Pancreas (tissue), 10 donors: ENCODE measurements around the gene GPT2. TPM values are rescaled to one million over a fixed set of nuclear protein-coding genes. Genes with fewer than 3 reads are reported as not detected.
A peak's percentile ranks its signal among the peaks of the same experiment; 100 is the strongest.

Experiments used
- ATAC-seq, 4 donors: fragments of 200-7000 bp; cut with Tn5 transposase; one replicate each; pipeline versions ENCODE4 v1.8.0 to v1.9.1; 2020; ENCODE audit warnings: mild to moderate bottlenecking in 4 of 4, moderate library complexity in 4 of 4
- DNase-seq, 6 donors: peaks; one replicate each; pipeline ENCODE4 v3.0.0-alpha.2; 2020
- FAIRE-seq: peaks from 2 replicates; lab custom pipeline; 2012; peaks lifted over from hg19 to GRCh38; lab: Jason Lieb, UNC
- H3K27ac ChIP-seq, 4 donors: fragments of 200-600 bp; sonication (generic); 1 replicate in 3 of 4; 2 replicates in 1 of 4; pipeline versions ENCODE4 v1.5.0 to v1.8.0; 2020
- H3K27me3 ChIP-seq, 4 donors: fragments of 200-600 bp; one replicate each; pipeline ENCODE4 v1.8.0; 2021
- H3K36me3 ChIP-seq, 3 donors: fragments of 200-600 bp; sonication (generic) in 1 of 3; one replicate each; pipeline versions ENCODE4 v1.5.0 to v1.8.0; 2020 to 2021
- H3K4me1 ChIP-seq, 3 donors: fragments of 200-600 bp; one replicate each; pipeline ENCODE4 v1.8.0; 2021
- H3K4me3 ChIP-seq, 4 donors: fragments of 200-600 bp; sonication (generic) in 2 of 4; one replicate each; pipeline versions ENCODE4 v1.5.0 to v1.8.0; 2020 to 2021
- H3K9me3 ChIP-seq, 4 donors: fragments of 200-600 bp; one replicate each; pipeline ENCODE4 v1.8.0; 2021
- CTCF ChIP-seq, 4 donors: fragments of 200-600 bp; sonication (generic) in 3 of 4; IDR thresholded peaks; one replicate each; pipeline versions ENCODE4 v1.5.0 to v1.8.0; 2021; ENCODE audit warnings: antibody characterized with exemption in 4 of 4
- WGBS, 2 donors: extraction: QIAGEN DNeasy Blood & Tissue Kit; methylation state at CpG; one replicate each; pipeline ENCODE4 v1.1.7; 2013; 5-methylcytosine and 5-hydroxymethylcytosine counted together
- intact Hi-C, 3 donors: fragments of 100-400 bp; cut with DNase I; formaldehyde crosslinking; loops; one replicate each; pipeline versions ENCODE4 v1.11.1 to v1.14.2; 2022
- polyA plus RNA-seq, 2 donors: library from polyadenylated mRNA; stranded (reverse); fragments of 200-250 nt; gene quantifications; one replicate each; pipeline ENCODE4 v1.2.3, GENCODE V29; 2013
- total RNA-seq, 6 donors: library from RNA; stranded (reverse); fragmentation: NEBNext Ultra II Directional in 4 of 6; extraction: Animal tissue kit (Norgen Biotek cat#: 25700) in 4 of 6; gene quantifications; one replicate each; pipeline versions ENCODE4 v1.2.1 to v1.2.4, GENCODE V29; 2021 to 2023
- donor health status: healthy with polysubstance abuse.
- donor health status: DM: no; HTN: no; CAD: no; lungs with moderate emphysema.
- donor health status: DM: no; HTN: no; CAD: no.
- donor health status: control.
- donor health status: control.
- donor health status: Bipolar disorder and iron deficiency.
- donor health status: DM: yes; HTN: yes; CAD: no.
- donor health status: DM: no; HTN: no; CAD: no.
- donor health status: DM: no; HTN: no; CAD: no.
- donor health status: DM: yes; HTN: yes; CAD: no.

The GPT2 gene
- total and polyA plus RNA-seq, 8 donors, result 29.7 to 122 (median 77.2) TPM

- WGBS, 2 donors, result 85 to 86% methylated on average over 9 of the region's 9 CpGs
- Histone ChIP-seq H3K4me3 (no peak overlapping the region), H3K4me1 (peaks cover 29 to 34% (median 29%) of the 10 kb centered on the region in 3 donors), H3K36me3 (peaks cover 0 to 60% (median 8%) of the 10 kb centered on the region in 3 donors), H3K27ac (peak overlapping the region in 2 of 4 donors; percentile 8 to 10), H3K9me3 (no peaks in the 10 kb centered on the region), H3K27me3 (no peaks in the 10 kb centered on the region)
- no peak for ATAC-seq
- no peak for TF ChIP-seq CTCF (IDR thresholded peaks at IDR 0.05)
- no peak for FAIRE-seq
- peak in 1 of 6 donors; percentile 75 for DNase-seq
- intact Hi-C loops, result no loop called here
Observed at GRCh38 chr16:46899443-46900143, 15.4 kb downstream of the GPT2 start.

- Histone ChIP-seq H3K9me3 (no peaks in the 10 kb centered on the region), H3K27ac (no peak overlapping the region), H3K27me3 (no peaks in the 10 kb centered on the region), H3K36me3 (peaks cover 0 to 60% (median 8%) of the 10 kb centered on the region in 3 donors), H3K4me3 (no peak overlapping the region), H3K4me1 (peaks cover 19 to 26% (median 22%) of the 10 kb centered on the region in 3 donors)
- TF ChIP-seq CTCF (IDR thresholded peaks at IDR 0.05), result no peak
- no peak for FAIRE-seq
- no peak for ATAC-seq
- intact Hi-C loops, result no loop called here
- no peak for DNase-seq
- WGBS, 2 donors, result 80% methylated on average over 19 of the region's 19 CpGs
Observed at GRCh38 chr16:46900455-46901235, 16.5 kb downstream of the GPT2 start.

- H3K9me3 ChIP-seq, result no peaks in the 10 kb centered on the region
- peaks cover 11 to 15% (median 12%) of the 10 kb centered on the region in 3 donors for H3K4me1 ChIP-seq
- ATAC-seq (no peak), FAIRE-seq (no peak), DNase-seq (no peak)
- H3K27ac ChIP-seq, result no peak overlapping the region
- peaks cover 0 to 62% (median 8%) of the 10 kb centered on the region in 3 donors for H3K36me3 ChIP-seq
- intact Hi-C loops, result no loop called here
- WGBS, 2 donors, result 86 to 91% methylated on average over 8 of the region's 8 CpGs
- TF ChIP-seq CTCF (IDR thresholded peaks at IDR 0.05), result no peak
- H3K4me3 ChIP-seq, result no peak overlapping the region
- no peaks in the 10 kb centered on the region for H3K27me3 ChIP-seq
Observed at GRCh38 chr16:46901709-46902108, 17.5 kb downstream of the GPT2 start.

- DNase-seq (no peak), ATAC-seq (no peak), FAIRE-seq (no peak)
- Histone ChIP-seq H3K9me3 (no peaks in the 10 kb centered on the region), H3K27ac (no peak overlapping the region), H3K4me1 (no peaks in the 10 kb centered on the region), H3K36me3 (peaks cover 0 to 57% (median 8%) of the 10 kb centered on the region in 3 donors), H3K27me3 (no peaks in the 10 kb centered on the region), H3K4me3 (no peak overlapping the region)
- no peak for TF ChIP-seq CTCF (IDR thresholded peaks at IDR 0.05)
- 76 to 85% methylated on average over 5 of the region's 5 CpGs for WGBS, 2 donors
- intact Hi-C loops, result no loop called here
Observed at GRCh38 chr16:46903255-46903905, 19.2 kb downstream of the GPT2 start.
